ENCODE measurements around the gene IPO8.

IPO8 gene

DNA sequence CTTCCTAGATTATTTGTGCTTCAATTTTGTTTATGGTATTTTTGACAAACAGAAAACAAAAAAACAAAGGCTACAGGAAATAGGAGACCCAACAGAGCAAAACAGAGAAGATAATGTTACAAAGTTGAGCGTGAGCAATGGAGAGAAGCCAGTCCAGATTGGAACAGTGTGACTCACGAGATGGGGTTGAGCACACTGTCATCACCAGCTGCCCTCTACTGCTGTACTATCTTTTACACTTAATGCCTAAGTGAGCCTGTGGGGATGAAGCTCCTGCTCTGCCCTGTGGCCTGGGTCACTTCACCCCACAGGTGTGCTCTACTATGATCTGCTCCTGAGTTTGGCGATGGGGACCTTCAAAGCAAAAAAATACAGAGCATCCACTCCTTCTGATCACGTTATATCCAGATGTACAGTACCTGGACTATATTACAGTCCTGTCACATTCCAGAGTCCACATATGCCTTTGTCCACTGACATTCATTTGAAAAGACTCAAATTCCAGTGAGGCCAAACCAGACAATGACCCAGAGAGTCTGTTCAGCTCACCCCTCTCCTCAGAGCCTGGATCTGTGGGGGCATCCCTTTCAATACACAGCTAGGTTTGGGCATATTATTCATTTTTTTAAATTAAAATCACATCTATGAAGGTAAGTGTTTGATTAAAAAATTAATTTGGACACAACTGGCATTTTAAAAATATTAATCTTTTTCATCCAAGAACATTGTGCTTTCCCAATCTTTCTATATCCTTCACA, 4.4 kb downstream of the IPO8 start:
- TF ChIP-seq, protein P1, sequence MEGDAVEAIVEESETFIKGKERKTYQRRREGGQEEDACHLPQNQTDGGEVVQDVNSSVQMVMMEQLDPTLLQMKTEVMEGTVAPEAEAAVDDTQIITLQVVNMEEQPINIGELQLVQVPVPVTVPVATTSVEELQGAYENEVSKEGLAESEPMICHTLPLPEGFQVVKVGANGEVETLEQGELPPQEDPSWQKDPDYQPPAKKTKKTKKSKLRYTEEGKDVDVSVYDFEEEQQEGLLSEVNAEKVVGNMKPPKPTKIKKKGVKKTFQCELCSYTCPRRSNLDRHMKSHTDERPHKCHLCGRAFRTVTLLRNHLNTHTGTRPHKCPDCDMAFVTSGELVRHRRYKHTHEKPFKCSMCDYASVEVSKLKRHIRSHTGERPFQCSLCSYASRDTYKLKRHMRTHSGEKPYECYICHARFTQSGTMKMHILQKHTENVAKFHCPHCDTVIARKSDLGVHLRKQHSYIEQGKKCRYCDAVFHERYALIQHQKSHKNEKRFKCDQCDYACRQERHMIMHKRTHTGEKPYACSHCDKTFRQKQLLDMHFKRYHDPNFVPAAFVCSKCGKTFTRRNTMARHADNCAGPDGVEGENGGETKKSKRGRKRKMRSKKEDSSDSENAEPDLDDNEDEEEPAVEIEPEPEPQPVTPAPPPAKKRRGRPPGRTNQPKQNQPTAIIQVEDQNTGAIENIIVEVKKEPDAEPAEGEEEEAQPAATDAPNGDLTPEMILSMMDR (IDR thresholded peaks at IDR 0.05), result no peak
- Histone ChIP-seq H3K4me3 (no peak overlapping the region), H3K27ac (peak overlapping the region in 1 of 2 donors; percentile 13)
- no peak for DNase-seq (ENCODE audit: low spot score)

DNA sequence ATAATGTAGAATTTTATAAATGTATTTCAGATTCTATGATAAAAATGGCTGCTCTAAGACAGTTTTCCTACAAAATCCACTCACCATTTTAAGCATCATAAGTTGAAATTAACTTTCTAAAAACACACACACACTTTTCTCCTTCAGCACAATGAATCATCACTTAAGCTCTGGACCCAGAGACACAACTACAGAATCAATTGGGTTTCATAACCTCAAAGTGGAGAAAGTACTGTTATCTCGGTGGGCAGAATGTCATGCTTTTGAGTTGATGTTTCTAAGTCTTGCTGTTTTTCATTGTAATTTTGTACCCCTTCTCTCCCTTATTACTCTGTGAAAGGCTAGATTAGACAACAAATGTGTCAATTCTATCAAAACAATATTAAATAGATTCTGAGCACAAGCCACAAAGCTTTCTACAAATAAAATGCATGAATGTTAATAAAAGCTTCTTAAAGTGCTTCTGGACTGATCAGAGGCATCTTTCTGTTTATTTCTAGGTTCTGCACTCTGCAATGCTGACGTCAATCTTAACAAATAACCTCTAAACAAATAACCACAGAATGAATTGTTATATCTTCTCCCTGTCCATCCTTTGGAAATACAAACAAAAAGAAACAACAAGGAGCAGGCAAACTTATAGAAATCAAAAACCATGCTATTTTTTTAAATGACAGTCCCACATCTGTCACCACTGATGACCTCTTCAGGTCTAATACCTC, 8.2 kb downstream of the IPO8 start:
- no peak overlapping the region for H3K27ac ChIP-seq
- TF ChIP-seq, protein P1 (IDR thresholded peaks at IDR 0.05), result no peak
- H3K4me3 ChIP-seq, result no peak overlapping the region
- no peak for DNase-seq (ENCODE audit: low spot score)

DNA sequence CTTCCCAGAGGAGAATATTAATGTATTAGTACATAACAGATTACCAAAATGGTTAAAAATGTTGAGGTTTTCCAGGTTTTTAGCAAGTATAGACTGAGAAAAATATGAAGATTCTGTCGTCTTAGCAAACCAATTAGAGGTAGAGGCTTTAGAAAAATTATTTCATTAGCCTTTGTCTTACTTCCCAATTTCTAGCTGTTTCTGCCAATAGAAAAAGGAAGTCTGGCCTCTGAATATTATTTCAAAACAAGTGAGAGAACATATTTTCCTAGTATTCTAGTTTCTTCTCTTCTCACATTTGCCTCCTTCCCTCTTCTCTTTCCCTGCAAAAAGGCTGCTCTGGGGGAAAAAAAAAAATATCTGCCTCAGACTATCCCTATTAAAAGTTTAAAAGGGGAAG, 16.4 kb downstream of the IPO8 start:
- no peak overlapping the region for H3K4me3 ChIP-seq
- DNase-seq (ENCODE audit: low spot score), result no peak
- TF ChIP-seq, protein P1 (IDR thresholded peaks at IDR 0.05), result no peak
- no peak overlapping the region for H3K27ac ChIP-seq

DNA sequence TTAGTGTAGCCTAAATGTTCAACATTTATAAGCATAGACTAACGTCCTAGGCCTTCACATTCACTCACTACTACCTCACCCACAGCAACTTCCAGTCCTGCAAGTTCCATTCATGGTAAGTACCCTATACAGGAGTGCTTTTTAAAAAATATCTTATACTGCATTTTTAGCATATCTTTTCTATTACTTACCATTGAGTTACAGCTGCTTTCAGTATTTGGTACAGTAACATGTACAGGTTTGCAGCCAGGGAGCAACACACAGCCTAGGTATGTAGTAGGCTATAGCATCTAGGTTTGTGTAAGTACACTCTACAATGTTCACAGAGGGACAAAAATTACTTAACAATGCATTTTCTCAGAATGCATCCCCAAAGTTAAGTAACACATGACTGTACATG, 17.4 kb downstream of the IPO8 start:
- DNase-seq (ENCODE audit: low spot score), result no peak
- H3K27ac ChIP-seq, result no peak overlapping the region
- TF ChIP-seq, protein P1 (IDR thresholded peaks at IDR 0.05), result no peak

DNA sequence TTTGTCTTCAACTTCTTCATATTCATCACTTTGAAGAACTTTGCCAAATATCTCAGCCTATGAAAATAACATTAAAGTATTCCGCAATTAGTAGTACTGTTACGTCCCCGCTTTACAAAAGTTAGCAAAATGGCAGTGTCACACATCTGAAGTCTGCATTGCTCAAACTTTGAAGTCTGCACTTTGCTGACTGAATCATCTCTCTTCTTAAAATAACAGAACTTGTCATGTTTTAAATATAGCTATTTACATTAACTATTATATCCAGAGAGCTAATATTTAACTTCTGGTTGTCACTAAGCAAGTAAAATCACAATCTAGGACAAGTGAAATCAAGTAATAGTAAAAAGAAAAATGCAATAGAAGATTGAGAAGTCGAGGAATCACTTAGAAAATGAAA, 34.5 kb downstream of the IPO8 start:
- DNase-seq (ENCODE audit: low spot score), result no peak
- H3K4me3 ChIP-seq, result no peak overlapping the region
- TF ChIP-seq, protein P1 (IDR thresholded peaks at IDR 0.05), result no peak
- H3K27ac ChIP-seq, result no peak overlapping the region

More for the DNA sequence above, 17.4 kb downstream of the IPO8 start:
- H3K4me3 ChIP-seq, result no peak overlapping the region

DNA sequence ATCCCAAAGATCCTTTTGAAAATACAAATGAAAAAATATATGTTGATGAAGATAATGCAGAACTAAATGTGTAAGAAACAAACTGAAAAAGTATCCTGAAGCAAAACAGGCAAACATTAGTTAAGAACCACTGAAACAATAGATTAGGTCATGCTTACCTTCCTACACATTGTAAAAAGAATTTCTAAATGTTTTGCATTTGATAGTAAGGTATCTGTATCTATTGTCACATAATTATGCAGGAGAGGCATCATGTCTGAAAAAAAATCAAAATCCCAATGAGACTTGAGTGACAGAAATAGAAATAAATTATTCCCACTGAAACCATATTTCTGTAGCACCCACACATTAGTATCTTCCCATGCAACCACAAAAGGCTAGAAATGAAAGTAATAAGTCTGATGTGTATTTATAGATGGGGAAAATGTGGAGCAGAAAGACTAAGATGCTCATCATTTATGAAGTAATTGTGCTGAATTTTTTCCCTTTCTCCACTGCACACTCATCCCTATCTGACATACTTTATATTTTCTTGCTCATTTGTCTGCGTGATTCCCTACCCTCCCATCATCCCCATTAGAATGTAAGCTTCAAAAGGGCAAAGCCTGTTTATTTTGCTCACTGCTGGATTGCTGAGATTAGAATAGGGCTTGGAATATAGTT, 43.5 kb downstream of the IPO8 start:
- TF ChIP-seq, protein P1 (IDR thresholded peaks at IDR 0.05), result no peak
- Histone ChIP-seq H3K4me3 (no peak overlapping the region), H3K27ac (no peak overlapping the region)
- no peak for DNase-seq (ENCODE audit: low spot score)

Measured in coronary artery (tissue), 2 donors.